OCI-LY1 (cell line): ENCODE results near the gene ACKR2.

Source experiments
- H2AFZ ChIP-seq: fragments of 200-600 bp; sonication (generic), shearing (Covaris generic); 2 replicates; pipeline ENCODE4 v1.6.0; 2014; ENCODE audit warnings: antibody characterized with exemption, mild to moderate bottlenecking, low read length
- H3F3A ChIP-seq: fragments of 200-600 bp; sonication (generic), shearing (Covaris generic); 2 replicates; pipeline ENCODE4 v1.6.0; 2014; ENCODE audit warnings: mild to moderate bottlenecking, antibody characterized with exemption, low read length, moderate library complexity; ENCODE audit not compliant: insufficient read depth
- H3K27ac ChIP-seq: fragments of 200-600 bp; sonication (generic); 2 replicates; pipeline ENCODE4 v1.5.1; 2014; ENCODE audit warnings: low read length, mixed run types, mild to moderate bottlenecking, low read depth; ENCODE audit not compliant: poor library complexity, severe bottlenecking
- H3K27me3 ChIP-seq: fragments of 200-600 bp; sonication (generic); 2 replicates; pipeline ENCODE4 v1.6.0; 2014; ENCODE audit warnings: antibody characterized with exemption, mild to moderate bottlenecking, low read length, moderate library complexity; ENCODE audit not compliant: insufficient read depth
- H3K36me3 ChIP-seq: fragments of 200-600 bp; sonication (generic); 2 replicates; pipeline ENCODE4 v1.6.1; 2014; ENCODE audit warnings: mild to moderate bottlenecking, antibody characterized with exemption, low read length, moderate library complexity, mixed read lengths; ENCODE audit not compliant: insufficient read depth
- H3K4me1 ChIP-seq: fragments of 200-600 bp; sonication (generic); 2 replicates; pipeline ENCODE4 v1.5.1; 2014; ENCODE audit warnings: mild to moderate bottlenecking, low read length, moderate library complexity; ENCODE audit not compliant: insufficient read depth, severe bottlenecking
- H3K4me2 ChIP-seq: fragments of 200-600 bp; sonication (generic), shearing (Covaris generic); 2 replicates; pipeline ENCODE4 v1.6.1; 2014; ENCODE audit warnings: low read length
- H3K4me3 ChIP-seq: fragments of 200-600 bp; sonication (generic); 2 replicates; pipeline ENCODE4 v1.5.1; 2014; ENCODE audit warnings: low read length, low read depth, mild to moderate bottlenecking, mixed read lengths; ENCODE audit not compliant: poor library complexity, severe bottlenecking
- H3K79me2 ChIP-seq: fragments of 200-600 bp; shearing (Covaris generic); 2 replicates; pipeline ENCODE4 v1.6.1; 2016; ENCODE audit warnings: mixed run types, low read length, mixed read lengths; ENCODE audit not compliant: insufficient read depth
- H3K9ac ChIP-seq: fragments of 200-600 bp; sonication (generic), shearing (Covaris generic); 2 replicates; pipeline ENCODE4 v1.6.1; 2014; ENCODE audit warnings: mild to moderate bottlenecking, low read length, mixed read lengths
- H3K9me2 ChIP-seq: fragments of 200-600 bp; sonication (generic), shearing (Covaris generic); 2 replicates; pipeline ENCODE4 v1.6.1; 2014; ENCODE audit warnings: low read depth, mild to moderate bottlenecking, low read length, mixed read lengths
- H3K9me3 ChIP-seq: fragments of 200-600 bp; shearing (Covaris generic); 2 replicates; pipeline ENCODE4 v1.6.1; 2014; ENCODE audit warnings: low read length, mixed read lengths
- H4K20me1 ChIP-seq: fragments of 200-600 bp; sonication (generic), shearing (Covaris generic); 2 replicates; pipeline ENCODE4 v1.6.0; 2016; ENCODE audit warnings: mild to moderate bottlenecking, low read length; ENCODE audit not compliant: insufficient read depth
- EZH2 ChIP-seq: fragments of 200-600 bp; sonication (generic), shearing (Covaris generic); IDR thresholded peaks from 2 replicates; pipeline ENCODE4 v1.8.0; 2017; ENCODE audit warnings: borderline replicate concordance, mixed run types, mild to moderate bottlenecking, antibody characterized with exemption, low read length, moderate library complexity, mixed read lengths
- TF ChIP-seq, protein P1 (sequence below): fragments of 200-600 bp; sonication (generic), shearing (Covaris generic); IDR thresholded peaks from 2 replicates; pipeline ENCODE4 v1.5.1; 2017; ENCODE audit warnings: mild to moderate bottlenecking, antibody characterized with exemption, low read length, moderate library complexity, mixed read lengths

ACKR2 gene

DNA sequence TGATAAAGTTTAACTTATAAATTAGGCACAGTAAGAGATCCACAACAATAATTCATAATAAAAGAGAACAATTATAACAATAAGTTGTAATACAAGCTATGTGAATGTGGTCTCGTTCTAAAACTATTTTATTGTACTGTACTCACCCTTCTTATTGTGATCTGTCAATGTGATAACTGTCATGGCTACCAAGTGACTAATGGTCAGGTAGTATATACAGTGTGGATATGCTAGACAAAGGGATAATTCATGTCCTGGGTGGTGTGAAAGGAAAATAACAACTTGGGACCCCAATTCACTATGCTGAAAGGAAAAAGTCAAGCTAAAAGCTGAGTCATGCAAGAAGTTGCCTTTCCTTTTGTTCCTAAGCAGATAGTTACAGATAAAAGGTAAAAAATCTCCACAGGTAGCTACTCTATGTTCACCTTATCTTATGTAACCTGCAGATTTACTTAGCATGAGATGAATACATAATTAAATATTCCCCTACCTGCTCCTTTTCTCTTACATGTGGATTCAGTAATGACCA, 77.1 kb downstream of the ACKR2 start:
- H3K4me3 ChIP-seq, result no peak overlapping the region

DNA sequence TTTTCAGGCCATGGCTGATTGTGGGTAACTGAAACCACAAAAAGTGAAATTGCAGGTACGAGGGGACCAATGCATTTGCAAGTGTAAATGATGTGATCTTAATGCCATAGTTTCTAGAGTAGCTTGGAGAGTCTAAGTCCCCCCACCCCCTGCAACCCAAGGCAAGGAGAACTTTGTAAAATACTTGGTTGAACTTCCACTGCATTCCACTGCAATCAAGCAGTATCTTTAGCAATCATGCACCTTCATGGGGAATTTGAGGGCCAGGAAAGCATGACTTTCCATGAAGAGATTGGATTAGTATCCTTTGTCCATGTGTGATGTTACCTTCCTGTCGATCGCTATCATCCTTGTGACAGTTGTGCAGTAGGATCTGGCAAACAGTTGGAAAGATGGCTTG, 77.8 kb downstream of the ACKR2 start:
- no peak for TF ChIP-seq EZH2
- TF ChIP-seq, protein P1, sequence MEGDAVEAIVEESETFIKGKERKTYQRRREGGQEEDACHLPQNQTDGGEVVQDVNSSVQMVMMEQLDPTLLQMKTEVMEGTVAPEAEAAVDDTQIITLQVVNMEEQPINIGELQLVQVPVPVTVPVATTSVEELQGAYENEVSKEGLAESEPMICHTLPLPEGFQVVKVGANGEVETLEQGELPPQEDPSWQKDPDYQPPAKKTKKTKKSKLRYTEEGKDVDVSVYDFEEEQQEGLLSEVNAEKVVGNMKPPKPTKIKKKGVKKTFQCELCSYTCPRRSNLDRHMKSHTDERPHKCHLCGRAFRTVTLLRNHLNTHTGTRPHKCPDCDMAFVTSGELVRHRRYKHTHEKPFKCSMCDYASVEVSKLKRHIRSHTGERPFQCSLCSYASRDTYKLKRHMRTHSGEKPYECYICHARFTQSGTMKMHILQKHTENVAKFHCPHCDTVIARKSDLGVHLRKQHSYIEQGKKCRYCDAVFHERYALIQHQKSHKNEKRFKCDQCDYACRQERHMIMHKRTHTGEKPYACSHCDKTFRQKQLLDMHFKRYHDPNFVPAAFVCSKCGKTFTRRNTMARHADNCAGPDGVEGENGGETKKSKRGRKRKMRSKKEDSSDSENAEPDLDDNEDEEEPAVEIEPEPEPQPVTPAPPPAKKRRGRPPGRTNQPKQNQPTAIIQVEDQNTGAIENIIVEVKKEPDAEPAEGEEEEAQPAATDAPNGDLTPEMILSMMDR, result no peak
- Histone ChIP-seq H3K9me3 (no peaks in the 10 kb centered on the region), H4K20me1 (no peaks in the 10 kb centered on the region), H3K79me2 (no peaks in the 10 kb centered on the region), H3K4me1 (no peaks in the 10 kb centered on the region), H3K9me2 (no peaks in the 10 kb centered on the region), H3K4me2 (no peak overlapping the region), H3K27me3 (no peaks in the 10 kb centered on the region), H2AFZ (no peak overlapping the region), H3K27ac (no peak overlapping the region), H3K36me3 (no peaks in the 10 kb centered on the region), H3K9ac (no peak overlapping the region), H3F3A (no peaks in the 10 kb centered on the region), H3K4me3 (no peak overlapping the region)

More for the DNA sequence above, 77.1 kb downstream of the ACKR2 start:
- Histone ChIP-seq H2AFZ (no peak overlapping the region), H3K4me2 (no peak overlapping the region), H3K27ac (no peak overlapping the region), H3K9me2 (no peaks in the 10 kb centered on the region), H4K20me1 (no peaks in the 10 kb centered on the region), H3K79me2 (no peaks in the 10 kb centered on the region), H3K36me3 (no peaks in the 10 kb centered on the region), H3K27me3 (no peaks in the 10 kb centered on the region), H3K4me1 (peaks cover 3% of the 10 kb centered on the region), H3K9ac (no peak overlapping the region), H3K9me3 (no peaks in the 10 kb centered on the region), H3F3A (no peaks in the 10 kb centered on the region)
- TF ChIP-seq EZH2, result no peak
- TF ChIP-seq, protein P1, result no peak

DNA sequence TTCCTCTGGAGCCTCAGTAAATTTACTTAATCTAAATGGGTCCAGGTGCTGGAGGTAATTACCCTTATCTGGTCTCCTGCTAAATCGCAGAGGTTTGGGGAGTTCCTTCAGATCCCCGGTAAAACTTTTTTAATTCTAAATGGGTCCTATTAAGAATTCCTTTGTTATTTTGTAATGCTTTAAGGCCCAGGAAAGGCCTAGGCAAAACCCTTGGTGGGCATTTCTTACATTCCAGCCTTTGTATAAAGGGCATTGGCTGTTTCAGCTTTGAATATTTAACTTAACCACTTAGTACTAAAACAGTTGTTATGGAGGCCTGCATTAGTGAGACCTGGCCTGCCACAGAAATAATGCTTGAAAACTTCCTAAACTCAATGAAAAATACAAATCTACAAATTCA, 81.8 kb downstream of the ACKR2 start:
- H3K27me3 ChIP-seq, result no peaks in the 10 kb centered on the region
- H3K9me2 ChIP-seq, result no peaks in the 10 kb centered on the region
- no peaks in the 10 kb centered on the region for H3F3A ChIP-seq
- TF ChIP-seq, protein P1, result no peak
- TF ChIP-seq EZH2, result no peak
- no peak overlapping the region for H2AFZ ChIP-seq
- no peaks in the 10 kb centered on the region for H4K20me1 ChIP-seq
- no peaks in the 10 kb centered on the region for H3K4me1 ChIP-seq
- H3K36me3 ChIP-seq, result no peaks in the 10 kb centered on the region
- no peak overlapping the region for H3K4me2 ChIP-seq
- H3K27ac ChIP-seq, result no peak overlapping the region
- no peaks in the 10 kb centered on the region for H3K9me3 ChIP-seq
- H3K79me2 ChIP-seq, result no peaks in the 10 kb centered on the region
- H3K9ac ChIP-seq, result no peak overlapping the region
- H3K4me3 ChIP-seq, result no peak overlapping the region
